Breast epithelium (tissue), 4 donors: Measurements from ENCODE around the gene SYCP2L. TPM values are rescaled to one million over a fixed set of nuclear protein-coding genes. Genes with fewer than 3 reads are reported as not detected.
"Not testable (repeated sequence)": the region's sequence is repeated elsewhere in the genome, so short reads cannot be mapped to it uniquely, and the experiment has no call there.

Experiments used
- DNase-seq, 2 donors: peaks; one replicate each; pipeline ENCODE4 v3.0.0-alpha.2; 2019; ENCODE audit warnings: low spot score in 2 of 2
- H3K27ac ChIP-seq, 2 donors: fragments of 200-600 bp; sonication (generic) in 1 of 2; one replicate each; pipeline ENCODE4 v1.5.1; 2016 to 2019; ENCODE audit warnings: mild to moderate bottlenecking in 1 of 2
- H3K27me3 ChIP-seq, 2 donors: fragments of 200-600 bp; sonication (generic) in 1 of 2; one replicate each; pipeline versions ENCODE4 v1.5.1 to v1.6.0; 2017 to 2019; ENCODE audit warnings: control low read depth in 1 of 2, mild to moderate bottlenecking in 1 of 2
- H3K36me3 ChIP-seq: fragments of 200-600 bp; one replicate; pipeline ENCODE4 v1.5.1; 2019
- H3K4me1 ChIP-seq, 2 donors: fragments of 200-600 bp; sonication (generic); one replicate each; pipeline ENCODE4 v1.5.1; 2016 to 2019; ENCODE audit warnings: control low read depth in 1 of 2
- H3K4me3 ChIP-seq, 3 donors: fragments of 200-600 bp; sonication (generic); 1 replicate in 2 of 3; 2 replicates in 1 of 3; pipeline ENCODE4 v1.5.1; 2016 to 2019; ENCODE audit warnings: mild to moderate bottlenecking in 3 of 3, moderate library complexity in 2 of 3
- H3K9me3 ChIP-seq, 2 donors: fragments of 200-600 bp; sonication (generic) in 1 of 2; one replicate each; pipeline ENCODE4 v1.5.1; 2016 to 2019; ENCODE audit warnings: control low read depth in 1 of 2
- POLR2A ChIP-seq: fragments of 450-650 bp; IDR thresholded peaks from one replicate; pipeline ENCODE4 v1.6.1; 2016; ENCODE audit warnings: antibody characterized with exemption, mild to moderate bottlenecking, moderate library complexity
- POLR2AphosphoS5 ChIP-seq, 3 donors: sonication (generic); formaldehyde crosslinking; IDR thresholded peaks; one replicate each; pipeline ENCODE4 v1.6.1; 2017; ENCODE audit warnings: antibody characterized with exemption in 3 of 3
- intact Hi-C: fragments of 100-400 bp; cut with DNase I; formaldehyde crosslinking; loops from one replicate; pipeline ENCODE4 v1.15.1; 2023; ENCODE audit warnings: low total_unique reads
- total RNA-seq, 3 donors: library from RNA; depleted of rRNA; stranded (reverse); fragments of >200 nt; gene quantifications; one replicate each; pipeline ENCODE4 v1.1.0, GENCODE V29; 2016
- TF ChIP-seq, protein P1 (sequence below), 3 donors: fragments of 450-650 bp; IDR thresholded peaks; one replicate each; pipeline ENCODE4 v1.5.1; 2016 to 2017; ENCODE audit warnings: antibody characterized with exemption in 3 of 3, mild to moderate bottlenecking in 3 of 3, moderate library complexity in 3 of 3

The SYCP2L gene
- total RNA-seq, 3 donors from 2014 or later, result 1.8 to 2.2 (median 2.0) TPM

GRCh38 chr6:10884245-10884972 lies 2.4 kb upstream of the SYCP2L start:
- Histone ChIP-seq H3K27me3 (peaks cover 5 to 61% of the 10 kb centered on the region in 2 donors), H3K4me1 (no peaks in the 10 kb centered on the region), H3K27ac (no peak overlapping the region), H3K36me3 (no peaks in the 10 kb centered on the region), H3K4me3 (no peak overlapping the region), H3K9me3 (no peaks in the 10 kb centered on the region)
- intact Hi-C loops, result no loop called here
- TF ChIP-seq, protein P1, sequence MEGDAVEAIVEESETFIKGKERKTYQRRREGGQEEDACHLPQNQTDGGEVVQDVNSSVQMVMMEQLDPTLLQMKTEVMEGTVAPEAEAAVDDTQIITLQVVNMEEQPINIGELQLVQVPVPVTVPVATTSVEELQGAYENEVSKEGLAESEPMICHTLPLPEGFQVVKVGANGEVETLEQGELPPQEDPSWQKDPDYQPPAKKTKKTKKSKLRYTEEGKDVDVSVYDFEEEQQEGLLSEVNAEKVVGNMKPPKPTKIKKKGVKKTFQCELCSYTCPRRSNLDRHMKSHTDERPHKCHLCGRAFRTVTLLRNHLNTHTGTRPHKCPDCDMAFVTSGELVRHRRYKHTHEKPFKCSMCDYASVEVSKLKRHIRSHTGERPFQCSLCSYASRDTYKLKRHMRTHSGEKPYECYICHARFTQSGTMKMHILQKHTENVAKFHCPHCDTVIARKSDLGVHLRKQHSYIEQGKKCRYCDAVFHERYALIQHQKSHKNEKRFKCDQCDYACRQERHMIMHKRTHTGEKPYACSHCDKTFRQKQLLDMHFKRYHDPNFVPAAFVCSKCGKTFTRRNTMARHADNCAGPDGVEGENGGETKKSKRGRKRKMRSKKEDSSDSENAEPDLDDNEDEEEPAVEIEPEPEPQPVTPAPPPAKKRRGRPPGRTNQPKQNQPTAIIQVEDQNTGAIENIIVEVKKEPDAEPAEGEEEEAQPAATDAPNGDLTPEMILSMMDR (IDR thresholded peaks at IDR 0.05), result no peak
- TF ChIP-seq POLR2AphosphoS5 (IDR thresholded peaks at IDR 0.05), result no peak
- TF ChIP-seq POLR2A, result no peak
- DNase-seq, result no peak

DNA sequence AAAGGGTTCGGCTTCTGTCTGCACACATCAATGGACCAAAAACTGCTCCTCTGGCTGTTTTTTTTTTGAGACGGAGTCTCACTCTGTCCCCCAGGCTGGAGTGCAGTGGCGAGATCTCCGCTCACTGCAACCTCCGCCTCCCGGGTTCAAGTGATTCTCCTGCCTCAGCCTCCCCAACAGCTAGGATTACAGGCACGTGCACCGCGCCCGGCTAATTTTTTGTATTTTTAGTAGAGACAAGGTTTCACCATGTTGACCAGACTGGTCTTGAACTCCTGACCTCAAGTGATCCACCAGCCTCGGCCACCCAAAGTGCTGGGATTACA lies 524 bp upstream of the SYCP2L start:
- H3K36me3 ChIP-seq, H3K27ac ChIP-seq, intact Hi-C loops, DNase-seq, H3K4me1 ChIP-seq, H3K9me3 ChIP-seq: not testable (repeated sequence)
- peak overlapping the region; percentile 33 to 51 (median 41) for H3K4me3 ChIP-seq
- peaks cover 5 to 54% of the 10 kb centered on the region in 2 donors for H3K27me3 ChIP-seq

- DNase-seq, result no peak
- no peak overlapping the region for H3K27ac ChIP-seq
- no peak overlapping the region for H3K4me3 ChIP-seq
- no peak for TF ChIP-seq POLR2A
- TF ChIP-seq, protein P1 (IDR thresholded peaks at IDR 0.05), result no peak
- TF ChIP-seq POLR2AphosphoS5 (IDR thresholded peaks at IDR 0.05), result no peak
- no peaks in the 10 kb centered on the region for H3K4me1 ChIP-seq
- peaks cover 0 to 19% of the 10 kb centered on the region in 2 donors for H3K27me3 ChIP-seq
- no peaks in the 10 kb centered on the region for H3K9me3 ChIP-seq
- no peaks in the 10 kb centered on the region for H3K36me3 ChIP-seq
- intact Hi-C loops, result loop anchor here (5.0 kb wide), 1 partner anchor 427 kb away; no protein-coding TSS in a partner anchor
Measured at GRCh38 chr6:10890151-10890550, 3.3 kb downstream of the SYCP2L start.

GRCh38 chr6:10891960-10892359 lies 5.1 kb downstream of the SYCP2L start:
- TF ChIP-seq POLR2A (no peak), POLR2AphosphoS5 (IDR thresholded peaks at IDR 0.05) (no peak)
- TF ChIP-seq, protein P1 (IDR thresholded peaks at IDR 0.05), result no peak
- no peaks in the 10 kb centered on the region for H3K9me3 ChIP-seq
- intact Hi-C loops, result loop anchor here (5.0 kb wide), 1 partner anchor 425 kb away; no protein-coding TSS in a partner anchor
- no peaks in the 10 kb centered on the region for H3K4me1 ChIP-seq
- H3K36me3 ChIP-seq, result no peaks in the 10 kb centered on the region
- peaks cover 0 to 3% of the 10 kb centered on the region in 2 donors for H3K27me3 ChIP-seq
- no peak for DNase-seq
- no peak overlapping the region for H3K27ac ChIP-seq
- H3K4me3 ChIP-seq, result no peak overlapping the region

DNA sequence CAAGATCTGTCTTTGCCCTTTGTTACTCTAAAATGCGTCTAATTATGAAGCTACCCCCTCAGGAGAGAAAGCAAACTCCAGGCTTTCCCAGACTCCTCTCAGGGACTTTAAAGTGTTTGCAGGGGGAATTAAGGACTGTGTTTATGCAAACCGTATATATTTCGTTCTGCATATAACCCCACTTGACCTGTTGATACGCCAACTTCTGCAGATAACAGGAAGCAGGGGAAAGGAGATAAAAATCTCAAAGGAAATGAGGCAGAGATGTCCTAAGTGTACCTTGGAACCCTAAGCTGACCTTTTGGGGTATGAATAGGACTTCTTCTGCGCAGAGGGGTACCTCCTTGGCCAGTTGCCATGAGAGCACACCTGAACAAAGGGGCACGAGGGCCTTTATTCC lies 8.1 kb downstream of the SYCP2L start:
- intact Hi-C loops, result loop anchor here (5.0 kb wide), 1 partner anchor 422 kb away; no protein-coding TSS in a partner anchor
- DNase-seq, result no peak
- H3K27me3 ChIP-seq, result no peaks in the 10 kb centered on the region
- no peak overlapping the region for H3K4me3 ChIP-seq
- no peaks in the 10 kb centered on the region for H3K9me3 ChIP-seq
- no peaks in the 10 kb centered on the region for H3K36me3 ChIP-seq
- H3K27ac ChIP-seq, result no peak overlapping the region
- TF ChIP-seq, protein P1 (IDR thresholded peaks at IDR 0.05), result no peak
- TF ChIP-seq POLR2A, result no peak
- no peak for TF ChIP-seq POLR2AphosphoS5 (IDR thresholded peaks at IDR 0.05)
- no peaks in the 10 kb centered on the region for H3K4me1 ChIP-seq
